ENCODE data around the gene RIMBP3C.

DNA sequence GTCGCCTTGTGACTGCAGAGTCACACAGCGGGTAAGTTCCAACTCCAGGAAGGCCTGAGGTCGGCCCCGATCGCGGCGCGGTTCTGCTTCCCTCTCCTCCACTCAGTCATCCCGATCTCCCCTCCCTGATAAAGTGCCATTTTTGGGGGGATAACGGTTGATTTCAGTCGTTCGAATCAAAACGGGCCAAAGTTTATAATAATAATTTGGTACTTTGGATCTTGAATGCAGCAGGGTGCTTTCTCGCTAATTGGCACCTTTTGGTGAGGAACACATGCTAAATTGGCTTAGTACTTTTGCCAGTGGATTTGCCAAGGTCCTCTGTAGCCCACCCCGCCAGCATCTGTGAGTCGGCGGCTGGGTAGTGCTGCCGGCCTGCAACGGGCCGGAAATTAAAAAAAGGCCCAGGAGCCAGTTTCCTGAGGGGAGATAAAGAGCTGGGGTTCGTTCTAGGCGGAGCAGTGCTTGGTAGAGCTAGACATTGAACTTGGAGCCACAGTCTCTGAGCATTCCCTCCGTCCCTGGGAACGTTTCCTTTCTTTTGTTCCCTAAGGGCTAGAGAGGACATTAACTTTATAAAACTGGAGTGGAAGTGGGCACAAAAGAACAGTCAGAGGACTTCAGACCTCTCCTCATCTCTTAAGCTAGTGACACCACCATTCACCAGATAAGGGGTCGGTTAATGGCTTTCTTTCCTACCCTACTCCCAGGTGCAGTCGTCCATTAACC, 17.2 kb upstream of the RIMBP3C start:
- no peak for TF ChIP-seq POLR2A (IDR thresholded peaks at IDR 0.05)
- no peak for TF ChIP-seq CTCF (IDR thresholded peaks at IDR 0.05)
- no peak for TF ChIP-seq POLR2AphosphoS5 (IDR thresholded peaks at IDR 0.05)

Measured in prostate gland (tissue), 2 donors.